HG02852 (cell line): ENCODE results near the gene APOB.

Experiments
- ATAC-seq: cut with Tn5 transposase; IDR thresholded peaks from one replicate; pipeline ENCODE4 v1.9.1; 2021; ENCODE audit warnings: mild to moderate bottlenecking, moderate library complexity; ENCODE audit not compliant: unreplicated experiment

The APOB gene, protein sequence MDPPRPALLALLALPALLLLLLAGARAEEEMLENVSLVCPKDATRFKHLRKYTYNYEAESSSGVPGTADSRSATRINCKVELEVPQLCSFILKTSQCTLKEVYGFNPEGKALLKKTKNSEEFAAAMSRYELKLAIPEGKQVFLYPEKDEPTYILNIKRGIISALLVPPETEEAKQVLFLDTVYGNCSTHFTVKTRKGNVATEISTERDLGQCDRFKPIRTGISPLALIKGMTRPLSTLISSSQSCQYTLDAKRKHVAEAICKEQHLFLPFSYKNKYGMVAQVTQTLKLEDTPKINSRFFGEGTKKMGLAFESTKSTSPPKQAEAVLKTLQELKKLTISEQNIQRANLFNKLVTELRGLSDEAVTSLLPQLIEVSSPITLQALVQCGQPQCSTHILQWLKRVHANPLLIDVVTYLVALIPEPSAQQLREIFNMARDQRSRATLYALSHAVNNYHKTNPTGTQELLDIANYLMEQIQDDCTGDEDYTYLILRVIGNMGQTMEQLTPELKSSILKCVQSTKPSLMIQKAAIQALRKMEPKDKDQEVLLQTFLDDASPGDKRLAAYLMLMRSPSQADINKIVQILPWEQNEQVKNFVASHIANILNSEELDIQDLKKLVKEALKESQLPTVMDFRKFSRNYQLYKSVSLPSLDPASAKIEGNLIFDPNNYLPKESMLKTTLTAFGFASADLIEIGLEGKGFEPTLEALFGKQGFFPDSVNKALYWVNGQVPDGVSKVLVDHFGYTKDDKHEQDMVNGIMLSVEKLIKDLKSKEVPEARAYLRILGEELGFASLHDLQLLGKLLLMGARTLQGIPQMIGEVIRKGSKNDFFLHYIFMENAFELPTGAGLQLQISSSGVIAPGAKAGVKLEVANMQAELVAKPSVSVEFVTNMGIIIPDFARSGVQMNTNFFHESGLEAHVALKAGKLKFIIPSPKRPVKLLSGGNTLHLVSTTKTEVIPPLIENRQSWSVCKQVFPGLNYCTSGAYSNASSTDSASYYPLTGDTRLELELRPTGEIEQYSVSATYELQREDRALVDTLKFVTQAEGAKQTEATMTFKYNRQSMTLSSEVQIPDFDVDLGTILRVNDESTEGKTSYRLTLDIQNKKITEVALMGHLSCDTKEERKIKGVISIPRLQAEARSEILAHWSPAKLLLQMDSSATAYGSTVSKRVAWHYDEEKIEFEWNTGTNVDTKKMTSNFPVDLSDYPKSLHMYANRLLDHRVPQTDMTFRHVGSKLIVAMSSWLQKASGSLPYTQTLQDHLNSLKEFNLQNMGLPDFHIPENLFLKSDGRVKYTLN (N-terminal part only)

DNA sequence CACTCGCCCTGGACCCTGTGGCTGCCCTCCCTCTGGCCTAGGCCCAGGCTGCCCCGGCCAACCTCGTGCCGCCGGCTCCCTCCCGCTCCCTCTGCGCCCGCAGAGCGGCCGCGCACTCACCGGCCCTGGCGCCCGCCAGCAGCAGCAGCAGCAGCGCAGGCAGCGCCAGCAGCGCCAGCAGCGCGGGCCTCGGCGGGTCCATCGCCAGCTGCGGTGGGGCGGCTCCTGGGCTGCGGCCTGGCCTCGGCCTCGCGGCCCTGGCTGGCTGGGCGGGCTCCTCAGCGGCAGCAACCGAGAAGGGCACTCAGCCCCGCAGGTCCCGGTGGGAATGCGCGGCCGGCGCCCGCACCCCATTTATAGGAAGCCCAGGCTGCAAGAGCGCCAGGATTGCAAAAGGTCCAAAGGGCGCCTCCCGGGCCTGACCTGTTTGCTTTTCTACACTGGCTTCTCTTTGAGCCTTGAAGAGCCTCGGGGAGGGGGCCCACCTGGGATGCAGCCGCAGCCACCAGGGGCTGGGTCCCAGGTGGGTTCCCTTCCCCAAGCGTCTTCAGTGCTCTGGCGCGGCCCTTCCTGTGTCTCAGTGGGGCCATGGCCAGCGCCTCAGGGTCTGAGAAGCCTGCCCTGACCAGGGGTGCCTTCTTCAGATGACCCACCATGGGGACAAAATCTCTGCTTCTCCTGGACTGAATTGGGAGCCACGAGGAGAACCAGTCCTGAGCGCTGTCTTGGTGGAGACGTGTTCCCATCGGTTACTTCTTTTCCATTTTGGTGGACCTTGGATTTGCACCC lies at the start of gene APOB:
APOB (minus strand) TSS at position 330 of the 789 bp plus-strand sequence; CDS start at position 202, 128 bp downstream.
- no peak for ATAC-seq

DNA sequence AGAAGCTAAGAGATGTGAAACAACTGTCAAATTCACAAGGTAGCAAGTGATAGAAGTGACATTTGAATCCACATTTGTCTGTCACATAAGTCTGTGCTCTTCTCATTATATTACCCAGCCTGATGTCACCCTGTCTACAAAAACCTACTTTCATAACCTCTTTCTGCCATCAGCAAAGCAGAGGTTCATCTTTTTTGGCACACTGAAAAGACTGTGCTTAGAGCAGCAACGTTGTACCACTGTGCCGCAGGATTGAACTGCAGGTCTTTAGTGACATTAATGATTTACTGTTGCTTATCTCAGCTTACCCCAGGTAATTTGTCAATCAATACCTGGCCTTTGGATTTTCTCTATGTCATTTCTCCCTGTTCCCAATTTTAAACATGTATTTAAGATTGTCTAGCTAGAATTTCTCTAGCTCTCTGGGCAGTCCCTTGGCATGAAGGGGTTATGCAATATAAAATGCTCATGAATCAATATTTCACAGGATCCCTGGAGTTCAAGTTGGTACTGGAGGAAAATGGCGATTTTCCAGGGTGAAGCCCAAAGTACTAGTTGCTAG lies 48.5 kb upstream of the APOB start:
- ATAC-seq: no peak

DNA sequence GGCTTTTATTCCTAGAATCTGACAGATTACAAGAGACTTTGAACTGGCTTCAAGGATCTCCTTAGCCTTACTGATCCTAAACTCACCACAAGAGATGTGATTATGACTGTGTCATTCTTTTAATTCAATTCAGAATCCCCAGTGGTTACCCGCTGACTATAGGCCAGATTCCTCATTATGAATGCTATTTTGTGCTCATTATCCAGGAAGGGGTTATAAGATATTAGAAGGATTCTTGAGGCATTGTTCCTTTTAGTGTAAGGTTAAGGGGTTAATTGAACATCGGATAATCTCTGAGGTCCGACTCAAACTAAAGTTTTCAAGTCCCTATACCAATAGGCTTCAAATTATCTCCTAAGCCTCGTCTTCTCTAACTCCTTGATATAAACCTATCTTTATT lies 40.5 kb upstream of the APOB start:
- no peak for ATAC-seq

DNA sequence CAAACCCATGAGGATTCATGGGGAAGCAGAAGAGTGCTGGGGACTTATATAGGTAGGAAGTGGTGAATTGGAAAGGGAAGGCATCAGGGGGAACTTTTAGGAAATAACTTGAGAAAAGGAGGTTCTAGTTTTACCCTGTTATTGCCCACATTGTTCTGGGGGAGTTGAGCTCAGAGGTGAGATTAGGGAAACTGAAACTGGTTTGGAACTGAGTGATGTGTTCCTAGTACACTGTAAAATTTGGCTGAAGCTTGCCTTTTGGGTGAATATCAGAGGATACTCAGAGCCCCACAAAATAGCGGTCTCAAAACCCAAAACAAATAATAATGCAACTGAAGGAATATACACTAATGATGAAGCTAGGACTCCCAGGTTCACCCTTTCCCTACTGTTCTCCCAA lies 39.6 kb upstream of the APOB start:
- ATAC-seq: no peak

DNA sequence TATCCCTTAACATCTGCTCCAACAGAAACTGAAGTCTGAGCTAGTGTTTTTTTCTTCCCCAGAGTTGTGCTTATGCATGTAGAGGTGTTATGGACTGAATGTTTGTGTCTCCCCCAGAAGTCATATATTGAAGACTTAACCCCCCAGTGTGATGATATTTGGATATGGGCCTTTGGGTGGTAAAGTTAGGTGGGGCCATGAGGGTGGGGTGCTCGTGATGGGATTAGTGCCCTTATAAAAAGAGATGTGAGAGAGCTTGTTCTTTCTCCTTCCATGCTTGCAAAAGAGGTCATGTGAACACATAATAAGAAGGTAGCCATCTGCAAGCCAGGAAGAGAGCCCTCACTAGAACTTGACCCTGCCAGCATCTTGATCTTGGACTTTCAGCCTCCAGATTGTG lies 34.4 kb upstream of the APOB start:
- ATAC-seq: no peak

DNA sequence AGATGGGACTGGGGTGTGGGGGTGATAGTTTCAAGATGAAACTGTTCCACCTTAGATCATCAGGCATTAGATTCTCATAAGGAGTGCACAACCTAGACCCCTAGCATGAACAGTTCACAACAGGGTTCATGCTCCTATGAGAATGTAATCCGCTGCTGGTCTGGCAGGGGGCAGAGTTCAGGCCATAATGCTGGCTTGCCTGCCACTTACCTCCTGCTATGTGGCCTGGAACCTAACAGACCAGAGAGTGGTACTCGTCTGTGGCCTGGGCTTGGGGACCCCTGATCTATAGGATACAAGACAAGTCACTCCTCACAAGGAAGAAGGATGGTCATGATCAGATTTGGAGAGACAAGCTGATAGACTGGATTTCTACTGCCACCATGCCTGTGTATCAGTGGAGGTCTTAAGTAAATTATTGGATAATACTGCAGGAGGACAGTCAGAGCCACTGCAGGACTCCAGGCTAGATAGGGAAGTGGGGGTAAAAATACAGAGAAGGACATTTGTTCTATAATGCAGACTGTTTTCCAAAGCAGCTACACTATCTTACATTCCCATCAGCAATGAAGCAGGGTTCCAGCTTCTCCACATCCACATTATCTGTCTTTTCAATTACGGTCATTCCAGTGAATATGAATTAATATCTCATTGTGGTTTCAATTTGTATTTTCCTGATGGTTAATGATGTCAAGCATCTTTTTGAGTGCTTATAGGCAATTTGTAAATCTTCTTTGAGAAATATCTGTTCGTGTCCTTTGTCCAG lies 28.8 kb upstream of the APOB start:
- no peak for ATAC-seq

DNA sequence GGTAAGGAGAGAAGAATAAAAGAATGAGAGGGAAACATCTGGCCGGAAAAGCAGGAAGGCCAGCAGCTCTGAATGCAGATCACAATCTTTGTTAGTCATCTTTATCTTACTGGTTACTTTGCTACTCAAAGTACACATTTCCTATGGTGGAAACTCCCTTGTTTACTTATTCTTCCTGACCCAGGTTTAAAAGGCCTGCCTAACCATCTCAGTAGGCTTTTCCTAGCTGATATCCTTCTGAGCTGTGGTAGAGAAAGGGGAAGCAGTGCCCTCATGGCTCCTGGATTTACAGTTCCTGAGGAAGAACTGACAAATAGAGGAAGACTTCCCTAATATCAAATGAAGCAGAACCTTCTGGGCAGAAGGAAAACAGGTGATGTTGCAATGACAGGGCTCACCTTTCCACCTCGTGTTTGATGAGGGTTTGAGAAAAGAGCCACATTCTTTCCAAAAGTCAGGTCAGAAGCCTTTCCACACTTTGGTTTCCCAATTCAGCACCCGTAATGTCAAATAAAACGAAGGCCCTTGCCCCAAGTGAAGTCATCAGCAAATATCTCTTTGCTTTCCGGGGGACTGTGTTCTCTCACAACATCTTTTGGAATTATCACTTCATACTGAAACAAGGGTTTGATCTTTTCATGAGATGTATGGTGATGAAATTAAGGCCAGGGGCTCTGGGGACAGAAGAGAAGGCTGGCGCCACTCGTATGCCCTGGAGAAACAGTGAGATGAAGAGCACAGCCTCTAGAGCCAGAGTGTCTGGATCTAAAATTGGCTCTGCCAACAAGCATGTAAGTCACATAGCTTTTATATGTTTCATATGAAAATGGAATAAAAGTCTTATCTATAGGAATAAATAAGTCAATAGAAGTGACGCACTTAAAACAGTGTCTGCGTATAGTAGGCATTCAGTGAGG lies 26.7 kb upstream of the APOB start:
- ATAC-seq: no peak

DNA sequence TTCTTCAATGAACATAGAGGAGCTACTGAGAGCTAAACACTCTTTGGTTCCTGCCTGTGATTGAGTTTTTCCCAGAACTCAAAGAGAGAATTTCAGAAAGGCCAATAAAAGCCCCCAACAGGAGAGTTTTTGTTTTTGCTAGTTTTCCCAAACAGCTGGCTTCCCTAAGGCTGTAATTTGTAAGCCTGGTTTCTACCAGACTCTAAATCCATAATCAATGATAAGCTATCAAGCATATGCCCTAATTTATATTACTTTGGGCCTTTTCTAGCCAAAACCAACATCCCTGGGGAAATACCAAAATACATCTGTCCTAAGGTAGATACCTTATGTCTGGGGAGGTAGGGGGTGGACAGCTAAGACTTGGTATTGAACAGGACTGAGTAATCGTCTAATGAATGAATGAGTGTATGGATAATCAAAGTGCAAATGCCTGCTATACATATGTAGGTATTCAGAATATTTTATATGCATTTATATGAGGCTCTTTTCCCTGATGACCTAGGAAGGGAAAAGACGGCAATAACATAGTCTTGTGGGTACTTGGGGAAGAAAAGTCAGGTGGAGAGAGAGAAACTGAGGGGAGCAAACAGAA lies 26.0 kb upstream of the APOB start:
- no peak for ATAC-seq

DNA sequence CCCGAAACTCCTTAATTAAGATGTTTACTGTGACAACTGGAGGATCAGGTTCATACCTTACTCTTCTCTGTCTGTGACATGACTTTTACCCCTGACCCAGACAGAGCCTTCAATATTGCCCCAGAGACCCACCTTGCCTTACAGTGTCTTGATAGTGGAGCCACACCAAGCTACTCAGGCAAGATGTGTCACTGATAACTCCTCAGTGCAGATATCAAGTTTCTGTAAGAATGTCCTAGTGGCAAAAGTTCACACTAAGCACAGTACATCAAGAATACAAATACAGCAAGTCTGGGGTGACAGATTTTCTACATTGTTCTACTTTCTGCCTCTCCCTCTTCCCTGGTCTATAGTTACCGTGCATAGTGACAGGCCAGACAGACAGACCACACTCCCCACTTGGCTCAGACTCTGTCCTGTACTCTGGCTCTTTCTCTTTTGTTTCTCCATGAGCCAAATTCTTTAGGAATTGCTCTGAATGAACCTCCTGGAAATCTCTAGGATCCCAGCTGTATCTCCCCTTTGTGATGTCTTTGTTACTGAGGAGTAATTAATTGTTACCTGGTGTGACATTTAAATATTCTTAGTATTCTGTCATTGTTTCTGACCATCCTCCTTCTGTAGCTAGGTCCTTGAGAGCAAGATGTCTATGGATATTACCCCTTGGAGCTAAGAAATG lies 24.1 kb upstream of the APOB start:
- no peak for ATAC-seq

DNA sequence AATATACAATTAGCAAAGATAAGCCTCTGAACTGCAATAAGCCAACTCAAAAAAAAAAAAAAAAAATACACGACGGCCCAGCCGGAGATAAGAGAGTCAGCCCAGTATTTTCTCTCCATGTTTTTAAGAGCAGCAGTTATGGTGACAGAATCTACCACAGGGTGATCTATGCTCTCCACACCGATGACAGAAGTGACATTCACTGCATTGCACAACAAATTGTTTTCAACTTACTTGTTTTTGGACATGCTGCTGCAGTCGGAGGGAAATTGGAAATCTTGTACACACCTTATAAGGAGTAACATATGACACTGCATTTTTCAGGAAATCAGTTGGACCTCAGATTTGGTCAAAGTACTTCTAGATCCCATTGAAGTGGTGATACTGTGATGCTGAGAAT lies 23.3 kb upstream of the APOB start:
- no peak for ATAC-seq

DNA sequence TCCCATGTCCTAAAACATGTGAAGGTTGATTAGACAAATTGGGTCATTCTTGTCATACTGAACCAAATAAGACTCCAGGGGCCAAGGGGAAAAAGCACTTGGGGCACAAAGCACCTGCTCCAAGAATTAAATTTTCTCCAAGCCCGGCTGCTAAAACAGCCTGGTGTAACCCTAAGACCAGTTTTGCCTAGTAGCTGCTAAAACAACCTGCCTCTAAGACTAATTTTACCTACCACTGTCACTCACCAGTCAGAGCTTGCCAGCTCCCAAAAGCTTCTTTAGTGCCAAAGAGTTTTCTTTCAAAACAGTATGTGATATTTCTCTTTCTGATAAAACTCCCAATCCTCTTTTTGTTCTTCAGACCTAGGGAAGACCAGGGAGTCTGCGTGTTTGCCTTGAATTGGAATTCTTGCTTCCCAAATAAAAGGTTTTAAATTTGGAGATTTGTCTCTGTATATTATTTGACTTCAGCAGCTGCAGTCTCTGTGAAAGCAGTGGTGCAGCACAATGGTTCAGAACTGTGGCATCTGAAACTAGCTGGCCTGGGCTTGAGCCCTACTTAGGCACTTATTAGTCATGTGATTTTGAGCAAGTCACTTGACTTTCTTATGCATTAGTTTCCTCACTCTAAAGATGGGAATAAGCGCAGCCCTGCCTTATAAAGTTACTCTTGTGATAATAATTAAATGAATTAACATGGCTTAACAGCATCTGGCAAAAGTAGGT lies 16.2 kb upstream of the APOB start:
- no peak for ATAC-seq

DNA sequence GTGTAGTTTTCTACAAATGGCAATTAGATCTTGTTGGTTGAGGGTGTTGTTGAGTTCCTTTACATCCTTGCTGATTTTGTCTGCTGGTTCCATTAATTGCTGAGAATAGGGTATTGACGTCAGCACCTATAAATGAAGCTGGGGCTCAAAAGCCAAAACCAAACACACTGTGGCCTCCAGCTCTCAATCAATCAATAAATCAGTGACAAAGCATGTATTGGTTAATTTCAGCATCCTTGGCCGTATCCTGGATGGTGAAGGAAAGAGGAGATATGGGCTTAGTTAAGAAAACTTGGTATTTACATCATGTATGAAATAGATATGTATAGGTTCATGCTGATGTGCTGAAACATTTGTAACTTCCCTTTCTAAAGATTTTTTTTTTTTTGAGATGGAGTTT lies 13.2 kb upstream of the APOB start:
- no peak for ATAC-seq

DNA sequence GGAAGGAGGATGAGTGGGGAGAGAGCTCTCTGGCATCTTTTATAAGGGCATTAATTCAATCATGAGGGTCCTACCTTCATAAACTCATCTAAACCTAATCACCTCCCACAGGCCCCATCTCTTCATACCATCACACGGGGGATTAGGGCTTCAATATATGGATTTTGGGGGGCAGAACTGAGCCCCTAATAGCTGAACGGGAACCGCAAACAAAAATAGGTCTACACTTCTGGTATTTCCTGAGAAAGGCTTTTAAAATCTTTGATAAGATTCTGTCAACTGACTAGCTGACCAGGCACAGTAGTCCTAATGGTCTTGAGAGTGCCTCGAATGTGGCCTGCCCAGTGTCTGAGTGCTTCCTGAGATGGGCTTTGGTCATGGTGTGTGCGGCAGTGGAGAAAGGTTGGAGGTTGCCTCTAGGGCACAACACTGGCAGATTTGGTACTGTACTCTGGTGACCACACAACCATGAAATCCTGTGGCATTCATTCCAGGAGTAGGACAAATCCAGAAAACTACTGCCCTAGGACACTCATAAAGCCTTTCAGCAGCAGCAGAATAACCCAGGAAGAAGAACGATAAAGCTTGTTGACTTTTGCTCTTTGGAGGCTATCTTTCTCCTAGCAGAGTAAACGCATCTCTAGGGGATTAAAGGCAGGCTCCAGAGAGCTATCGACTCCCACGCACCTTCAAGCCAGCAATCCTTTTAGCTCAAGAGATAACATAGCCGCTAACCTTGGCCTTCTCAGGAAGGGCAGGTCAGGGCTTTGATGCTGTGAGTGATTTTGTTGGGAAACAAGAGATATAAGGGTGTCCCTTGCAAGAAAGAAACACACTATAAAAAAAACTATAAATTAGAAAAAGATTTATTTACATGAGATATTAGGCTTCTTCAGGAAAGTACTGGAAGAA lies 12.3 kb upstream of the APOB start:
- no peak for ATAC-seq

DNA sequence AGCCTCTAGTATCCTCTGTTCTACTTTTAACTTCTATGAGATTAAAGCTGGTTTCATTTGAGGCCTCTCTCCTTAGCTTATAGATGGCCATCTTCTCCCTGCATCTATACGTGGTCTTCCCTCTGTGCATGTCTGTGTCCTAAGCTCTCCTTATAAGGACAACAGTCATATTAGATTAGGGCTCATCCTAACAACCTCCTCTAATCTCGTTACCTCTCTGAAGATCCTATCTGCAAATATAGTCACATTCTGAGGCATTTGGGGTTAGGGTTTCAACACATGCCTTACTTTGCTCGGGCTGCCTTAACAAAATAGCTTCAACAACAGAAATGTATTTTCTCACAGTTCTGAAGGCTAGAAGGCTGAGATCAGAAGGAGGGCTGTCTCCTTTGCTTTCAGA lies 11.6 kb upstream of the APOB start:
- no peak for ATAC-seq

DNA sequence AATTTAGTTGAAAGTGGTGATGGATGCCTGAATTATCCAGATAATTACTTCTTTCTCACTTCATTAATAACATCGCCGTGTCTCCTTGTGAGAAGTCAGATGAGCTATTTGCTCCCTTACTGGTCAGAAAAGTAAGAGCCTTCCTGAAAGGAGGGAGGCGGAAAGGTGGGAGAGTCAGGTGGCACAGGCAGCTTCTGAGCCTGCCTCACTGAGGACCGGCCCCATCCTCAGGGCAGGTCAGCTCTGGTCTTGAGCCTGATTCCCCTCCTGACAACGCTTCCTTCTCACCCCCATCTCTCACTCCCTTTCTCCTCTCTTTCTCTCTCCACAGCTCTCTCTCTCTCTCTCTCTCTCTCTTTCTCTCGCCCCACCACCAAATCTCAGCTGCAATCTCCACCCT lies 10.1 kb upstream of the APOB start:
- no peak for ATAC-seq

DNA sequence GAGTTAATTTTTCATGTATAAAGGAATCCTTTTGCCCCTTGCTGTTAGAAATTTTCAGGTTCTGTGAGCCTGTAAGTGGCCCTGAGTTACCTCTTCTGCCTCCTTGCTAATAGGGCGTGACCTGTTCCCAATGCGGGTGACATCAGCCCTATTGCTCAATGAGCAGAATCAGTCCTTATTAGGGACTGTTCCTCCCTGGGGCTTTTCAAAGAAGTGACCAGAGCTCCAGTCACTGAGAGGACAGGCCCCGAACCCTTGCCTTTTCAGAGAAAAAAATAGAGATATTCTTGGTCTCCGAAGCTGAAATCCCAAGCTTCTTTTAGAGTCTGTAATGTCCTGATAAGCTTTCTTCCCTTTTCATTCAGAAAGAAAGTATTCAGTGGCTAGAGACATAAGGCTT lies 8.2 kb upstream of the APOB start:
- no peak for ATAC-seq
